Osteocyte (in vitro differentiated cells): ENCODE data around the gene PRKAR1A. TPM values are rescaled to one million over a fixed set of nuclear protein-coding genes. Genes with fewer than 3 reads are reported as not detected.
A peak's percentile ranks its signal among the peaks of the same experiment; 100 is the strongest.

ENCODE experiments used
- DNase-seq: peaks from one replicate; pipeline ENCODE4 v3.0.0; 2021; ENCODE audit warnings: mixed read lengths; ENCODE audit not compliant: unreplicated experiment; ENCODE audit errors: extremely low spot score
- H3K27ac Mint-ChIP-seq: one replicate; pipeline ENCODE4 v1.8.0; 2021; ENCODE audit warnings: mild to moderate bottlenecking, mixed read lengths; ENCODE audit not compliant: unreplicated experiment
- H3K27me3 Mint-ChIP-seq: one replicate; pipeline ENCODE4 v1.8.0; 2021; ENCODE audit warnings: mixed read lengths; ENCODE audit not compliant: unreplicated experiment
- H3K36me3 Mint-ChIP-seq: one replicate; pipeline ENCODE4 v1.8.0; 2021; ENCODE audit warnings: mixed read lengths; ENCODE audit not compliant: unreplicated experiment
- H3K4me1 Mint-ChIP-seq: one replicate; pipeline ENCODE4 v1.8.0; 2021; ENCODE audit warnings: mixed read lengths; ENCODE audit not compliant: unreplicated experiment
- H3K4me3 Mint-ChIP-seq: one replicate; pipeline ENCODE4 v1.8.0; 2021; ENCODE audit warnings: mild to moderate bottlenecking, moderate library complexity, mixed read lengths; ENCODE audit not compliant: unreplicated experiment
- H3K9me3 Mint-ChIP-seq: one replicate; pipeline ENCODE4 v1.8.0; 2021; ENCODE audit warnings: mixed read lengths; ENCODE audit not compliant: unreplicated experiment
- CTCF ChIP-seq: fragments of 200-600 bp; sonication (generic); IDR thresholded peaks from 2 replicates; pipeline ENCODE4 v1.5.0; 2021; ENCODE audit warnings: antibody characterized with exemption, mild to moderate bottlenecking, moderate library complexity
- total RNA-seq: library from RNA; stranded (reverse); gene quantifications from 2 replicates; pipeline ENCODE4 v1.2.1, GENCODE V29; 2021

PRKAR1A gene
- total RNA-seq, 1 donor from 2014 or later: 326 TPM

GRCh38 chr17:68527314-68527713, 15.1 kb downstream of the PRKAR1A start:
- no peak for TF ChIP-seq CTCF
- Mint-ChIP-seq H3K9me3 (no peaks in the 10 kb centered on the region), H3K4me1 (no peaks in the 10 kb centered on the region), H3K27ac (no peak overlapping the region), H3K27me3 (no peaks in the 10 kb centered on the region), H3K4me3 (no peak overlapping the region), H3K36me3 (peaks cover 90% of the 10 kb centered on the region)
- no peak for DNase-seq

GRCh38 chr17:68531252-68531651, 19.0 kb downstream of the PRKAR1A start:
- Mint-ChIP-seq H3K4me3 (no peak overlapping the region), H3K36me3 (peaks cover 78% of the 10 kb centered on the region), H3K4me1 (no peaks in the 10 kb centered on the region), H3K27ac (no peak overlapping the region), H3K9me3 (no peaks in the 10 kb centered on the region), H3K27me3 (no peaks in the 10 kb centered on the region)
- DNase-seq: no peak
- TF ChIP-seq CTCF: no peak

- H3K36me3 Mint-ChIP-seq: peaks cover 65% of the 10 kb centered on the region
- no peaks in the 10 kb centered on the region for H3K4me1 Mint-ChIP-seq
- no peak for DNase-seq
- no peak overlapping the region for H3K4me3 Mint-ChIP-seq
- H3K27ac Mint-ChIP-seq: no peak overlapping the region
- no peaks in the 10 kb centered on the region for H3K27me3 Mint-ChIP-seq
- no peak for TF ChIP-seq CTCF
- no peaks in the 10 kb centered on the region for H3K9me3 Mint-ChIP-seq
These were observed 20.6 kb downstream of the PRKAR1A start for GRCh38 chr17:68532826-68533225.

- no peaks in the 10 kb centered on the region for H3K9me3 Mint-ChIP-seq
- peak overlapping the region; percentile 8 for H3K27ac Mint-ChIP-seq
- H3K36me3 Mint-ChIP-seq: peaks cover 55% of the 10 kb centered on the region
- peak; percentile 54 for TF ChIP-seq CTCF
- no peak overlapping the region for H3K4me3 Mint-ChIP-seq
- no peaks in the 10 kb centered on the region for H3K4me1 Mint-ChIP-seq
- H3K27me3 Mint-ChIP-seq: no peaks in the 10 kb centered on the region
- DNase-seq: no peak
These were observed 21.9 kb downstream of the PRKAR1A start for GRCh38 chr17:68533887-68534694.

GRCh38 chr17:68534695-68535088, 22.5 kb downstream of the PRKAR1A start:
- TF ChIP-seq CTCF: no peak
- no peak for DNase-seq
- no peaks in the 10 kb centered on the region for H3K4me1 Mint-ChIP-seq
- no peak overlapping the region for H3K27ac Mint-ChIP-seq
- no peak overlapping the region for H3K4me3 Mint-ChIP-seq
- peaks cover 55% of the 10 kb centered on the region for H3K36me3 Mint-ChIP-seq
- H3K27me3 Mint-ChIP-seq: no peaks in the 10 kb centered on the region
- no peaks in the 10 kb centered on the region for H3K9me3 Mint-ChIP-seq
